ENCODE data around the gene HUS1.

The HUS1 gene

DNA sequence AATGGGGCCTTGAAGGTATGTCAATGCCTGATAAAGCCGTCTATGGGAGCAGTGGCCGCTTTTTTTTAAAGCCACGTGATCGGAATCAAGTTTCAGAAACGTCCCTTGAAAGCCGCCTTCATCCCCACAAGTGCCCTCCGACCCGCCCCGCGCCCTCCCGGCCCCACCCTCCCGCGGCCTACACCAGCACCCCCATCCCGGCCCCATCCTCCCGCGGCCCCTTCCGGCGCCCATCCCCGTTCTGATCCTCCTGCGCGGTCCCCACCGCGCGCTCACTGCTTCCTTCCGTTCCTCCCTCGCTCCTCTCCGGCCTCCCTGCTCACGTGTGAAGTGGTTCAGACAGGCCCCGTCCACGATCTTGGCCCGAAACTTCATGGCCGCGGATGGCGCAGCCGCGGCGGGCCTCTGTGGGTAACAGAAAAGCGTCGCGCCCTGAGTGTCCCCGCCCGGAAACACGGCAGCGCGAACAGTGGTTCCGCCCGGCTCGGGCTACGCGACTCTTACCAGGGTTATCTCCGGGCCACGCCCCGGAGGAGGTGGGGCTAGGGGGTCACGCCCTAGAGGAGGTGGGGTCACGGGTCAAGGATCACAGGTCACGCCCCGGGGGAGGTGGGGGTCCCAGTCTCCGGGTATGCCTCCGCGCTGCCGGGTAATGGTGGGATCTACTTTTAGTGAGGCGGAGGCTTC is at the start of gene HUS1:
TSS of gene HUS1 (minus strand) at position 471 of the 687 bp plus-strand sequence. CDS start at position 375, 96 bp downstream.
- peaks cover 19% of the 10 kb centered on the region; the same call in 1 of the 2 replicates for H3K79me2 ChIP-seq (ENCODE audit: insufficient read depth, low read depth)
- TF ChIP-seq, protein P1, sequence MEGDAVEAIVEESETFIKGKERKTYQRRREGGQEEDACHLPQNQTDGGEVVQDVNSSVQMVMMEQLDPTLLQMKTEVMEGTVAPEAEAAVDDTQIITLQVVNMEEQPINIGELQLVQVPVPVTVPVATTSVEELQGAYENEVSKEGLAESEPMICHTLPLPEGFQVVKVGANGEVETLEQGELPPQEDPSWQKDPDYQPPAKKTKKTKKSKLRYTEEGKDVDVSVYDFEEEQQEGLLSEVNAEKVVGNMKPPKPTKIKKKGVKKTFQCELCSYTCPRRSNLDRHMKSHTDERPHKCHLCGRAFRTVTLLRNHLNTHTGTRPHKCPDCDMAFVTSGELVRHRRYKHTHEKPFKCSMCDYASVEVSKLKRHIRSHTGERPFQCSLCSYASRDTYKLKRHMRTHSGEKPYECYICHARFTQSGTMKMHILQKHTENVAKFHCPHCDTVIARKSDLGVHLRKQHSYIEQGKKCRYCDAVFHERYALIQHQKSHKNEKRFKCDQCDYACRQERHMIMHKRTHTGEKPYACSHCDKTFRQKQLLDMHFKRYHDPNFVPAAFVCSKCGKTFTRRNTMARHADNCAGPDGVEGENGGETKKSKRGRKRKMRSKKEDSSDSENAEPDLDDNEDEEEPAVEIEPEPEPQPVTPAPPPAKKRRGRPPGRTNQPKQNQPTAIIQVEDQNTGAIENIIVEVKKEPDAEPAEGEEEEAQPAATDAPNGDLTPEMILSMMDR (conservative IDR thresholded peaks at IDR 0.05; ENCODE audit: low read depth, low read length): no peak
- H3K27me3 ChIP-seq (ENCODE audit: insufficient read depth, low read depth): no peaks in the 10 kb centered on the region
- H4K20me1 ChIP-seq (ENCODE audit: insufficient read depth): no peaks in the 10 kb centered on the region
- no peak within 1 kb of the TSS for H3K4me3 ChIP-seq (IDR thresholded peaks at IDR 0.05; ENCODE audit: insufficient read depth, low read depth, low read length)
- peak within 1 kb of the TSS; percentile 62; the same call in 1 of the 2 replicates for H3K9ac ChIP-seq
- H3K27ac ChIP-seq: peak within 1 kb of the TSS; percentile 68
- H3K36me3 ChIP-seq (ENCODE audit: insufficient read depth): no peaks in the 10 kb centered on the region
- peak within 1 kb of the TSS; percentile 94 for H3K4me2 ChIP-seq
- peaks cover 13% of the 10 kb centered on the region for H3K4me1 ChIP-seq (ENCODE audit: low read depth, poor library complexity, severe bottlenecking)
- peak within 1 kb of the TSS; percentile 64 for H2AFZ ChIP-seq (ENCODE audit: low read depth)

DNA sequence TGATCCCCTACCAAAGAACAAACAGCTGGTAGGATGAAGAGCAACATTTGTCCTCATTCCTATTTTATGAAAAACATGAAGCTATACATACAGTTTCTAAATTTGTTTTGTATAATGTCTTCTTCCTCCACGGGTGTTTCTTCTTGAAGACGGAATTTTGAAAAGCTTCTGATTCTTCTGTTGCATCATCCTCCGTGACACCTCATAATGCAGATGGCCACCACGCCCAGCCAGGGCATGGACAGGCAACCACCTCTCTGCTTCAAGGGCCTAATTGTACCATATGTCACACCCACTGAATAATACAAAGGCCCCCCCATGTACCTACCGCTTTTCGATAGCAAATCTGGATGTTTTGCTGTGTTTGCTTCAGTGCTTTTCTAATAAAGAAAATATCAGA is 49.5 kb upstream of the HUS1 start, which contains the start of gene SUN3:
TSS of gene SUN3 (minus strand) at position 170 of the 400 bp plus-strand sequence. CDS start at position 1, 169 bp downstream.
- H2AFZ ChIP-seq (ENCODE audit: low read depth): no peak within 1 kb of the TSS
- TF ChIP-seq, protein P1 (conservative IDR thresholded peaks at IDR 0.05; ENCODE audit: low read depth, low read length): no peak
- no peak within 1 kb of the TSS for H3K4me2 ChIP-seq

DNA sequence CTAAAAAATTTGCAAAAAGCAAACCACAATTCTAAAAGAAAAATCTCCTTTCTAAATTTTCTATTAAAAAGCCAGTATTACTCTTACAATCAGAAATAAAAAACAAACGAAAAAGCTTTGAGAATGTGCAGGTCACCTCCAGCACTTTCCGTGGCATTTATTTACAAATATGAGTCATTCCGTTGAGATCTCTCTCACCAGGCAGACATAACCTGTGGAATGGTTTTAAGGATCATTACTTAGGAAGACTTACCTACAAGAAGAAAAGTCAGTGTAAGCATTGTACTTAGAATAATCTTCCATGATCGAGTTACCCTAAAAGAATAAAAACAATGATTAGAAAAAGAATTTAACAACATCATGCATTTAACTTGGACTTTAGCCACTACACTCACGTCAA is 46.2 kb upstream of the HUS1 start:
- TF ChIP-seq, protein P1 (conservative IDR thresholded peaks at IDR 0.05; ENCODE audit: low read depth, low read length): no peak
- H4K20me1 ChIP-seq (ENCODE audit: insufficient read depth): no peaks in the 10 kb centered on the region
- H3K4me1 ChIP-seq (ENCODE audit: low read depth, poor library complexity, severe bottlenecking): no peaks in the 10 kb centered on the region
- no peaks in the 10 kb centered on the region for H3K79me2 ChIP-seq (ENCODE audit: insufficient read depth, low read depth)
- no peak overlapping the region for H3K9ac ChIP-seq
- H3K4me3 ChIP-seq (IDR thresholded peaks at IDR 0.05; ENCODE audit: insufficient read depth, low read depth, low read length): no peak overlapping the region
- no peak overlapping the region for H3K4me2 ChIP-seq
- no peaks in the 10 kb centered on the region for H3K27me3 ChIP-seq (ENCODE audit: insufficient read depth, low read depth)
- H2AFZ ChIP-seq (ENCODE audit: low read depth): no peak overlapping the region
- H3K27ac ChIP-seq: no peak overlapping the region
- H3K36me3 ChIP-seq (ENCODE audit: insufficient read depth): no peaks in the 10 kb centered on the region

More for the DNA sequence above, 49.5 kb upstream of the HUS1 start, which contains the start of gene SUN3:
- Histone ChIP-seq H4K20me1 (ENCODE audit: insufficient read depth) (no peaks in the 10 kb centered on the region), H3K36me3 (ENCODE audit: insufficient read depth) (no peaks in the 10 kb centered on the region), H3K79me2 (ENCODE audit: insufficient read depth, low read depth) (no peaks in the 10 kb centered on the region), H3K4me1 (ENCODE audit: low read depth, poor library complexity, severe bottlenecking) (no peaks in the 10 kb centered on the region), H3K4me3 (IDR thresholded peaks at IDR 0.05; ENCODE audit: insufficient read depth, low read depth, low read length) (no peak within 1 kb of the TSS), H3K27me3 (ENCODE audit: insufficient read depth, low read depth) (no peaks in the 10 kb centered on the region), H3K9ac (no peak within 1 kb of the TSS), H3K27ac (no peak within 1 kb of the TSS)

- no peak overlapping the region for H3K9ac ChIP-seq
- no peaks in the 10 kb centered on the region for H3K4me1 ChIP-seq (ENCODE audit: low read depth, poor library complexity, severe bottlenecking)
- H3K27ac ChIP-seq: no peak overlapping the region
- TF ChIP-seq, protein P1 (conservative IDR thresholded peaks at IDR 0.05; ENCODE audit: low read depth, low read length): no peak
- H4K20me1 ChIP-seq (ENCODE audit: insufficient read depth): no peaks in the 10 kb centered on the region
- H2AFZ ChIP-seq (ENCODE audit: low read depth): no peak overlapping the region
- no peaks in the 10 kb centered on the region for H3K79me2 ChIP-seq (ENCODE audit: insufficient read depth, low read depth)
- H3K27me3 ChIP-seq (ENCODE audit: insufficient read depth, low read depth): no peaks in the 10 kb centered on the region
- no peak overlapping the region for H3K4me3 ChIP-seq (IDR thresholded peaks at IDR 0.05; ENCODE audit: insufficient read depth, low read depth, low read length)
- H3K36me3 ChIP-seq (ENCODE audit: insufficient read depth): no peaks in the 10 kb centered on the region
- H3K4me2 ChIP-seq: no peak overlapping the region
Measured at GRCh38 chr7:48017674-48018073, 38.3 kb upstream of the HUS1 start.

Measured in KMS-11 (cell line).